Measurements from ENCODE around the gene CPSF4L.

DNA sequence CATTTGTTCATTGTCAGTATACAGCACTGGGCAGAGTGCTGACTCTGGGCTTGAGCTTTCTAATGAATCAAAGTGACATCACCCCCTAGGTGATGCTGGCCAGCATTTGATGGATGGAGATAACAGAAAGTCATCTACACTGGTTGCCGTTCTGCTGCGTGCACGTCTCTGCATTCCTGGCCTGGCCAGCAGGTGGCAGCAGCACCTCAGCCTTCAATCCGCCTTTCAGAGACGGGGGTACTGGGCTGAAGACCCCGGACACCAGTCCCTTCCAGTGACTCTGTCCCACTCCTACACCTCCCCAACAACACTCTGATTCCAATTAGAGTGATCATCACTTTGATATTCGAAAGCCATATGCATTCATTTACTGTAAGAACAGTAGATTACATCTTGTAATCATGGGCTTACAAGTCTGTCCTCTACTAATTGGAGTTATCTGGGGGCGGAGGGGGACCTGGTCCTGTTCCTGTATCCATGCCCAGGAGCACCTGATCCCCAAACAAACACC, 6.0 kb downstream of the CPSF4L start:
- TF ChIP-seq, protein P1, sequence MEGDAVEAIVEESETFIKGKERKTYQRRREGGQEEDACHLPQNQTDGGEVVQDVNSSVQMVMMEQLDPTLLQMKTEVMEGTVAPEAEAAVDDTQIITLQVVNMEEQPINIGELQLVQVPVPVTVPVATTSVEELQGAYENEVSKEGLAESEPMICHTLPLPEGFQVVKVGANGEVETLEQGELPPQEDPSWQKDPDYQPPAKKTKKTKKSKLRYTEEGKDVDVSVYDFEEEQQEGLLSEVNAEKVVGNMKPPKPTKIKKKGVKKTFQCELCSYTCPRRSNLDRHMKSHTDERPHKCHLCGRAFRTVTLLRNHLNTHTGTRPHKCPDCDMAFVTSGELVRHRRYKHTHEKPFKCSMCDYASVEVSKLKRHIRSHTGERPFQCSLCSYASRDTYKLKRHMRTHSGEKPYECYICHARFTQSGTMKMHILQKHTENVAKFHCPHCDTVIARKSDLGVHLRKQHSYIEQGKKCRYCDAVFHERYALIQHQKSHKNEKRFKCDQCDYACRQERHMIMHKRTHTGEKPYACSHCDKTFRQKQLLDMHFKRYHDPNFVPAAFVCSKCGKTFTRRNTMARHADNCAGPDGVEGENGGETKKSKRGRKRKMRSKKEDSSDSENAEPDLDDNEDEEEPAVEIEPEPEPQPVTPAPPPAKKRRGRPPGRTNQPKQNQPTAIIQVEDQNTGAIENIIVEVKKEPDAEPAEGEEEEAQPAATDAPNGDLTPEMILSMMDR (IDR thresholded peaks at IDR 0.05; ENCODE audit: low read depth, low read length): peak; percentile 97
- no peak for TF ChIP-seq EZH2phosphoT487 (IDR thresholded peaks at IDR 0.05; ENCODE audit: low read depth)

All from OCI-LY3 (cell line).